Measurements from ENCODE around the gene FNTB.

- TF ChIP-seq CTCF (IDR thresholded peaks at IDR 0.05; ENCODE audit: low read depth, low read length) (no peak), EZH2phosphoT487 (IDR thresholded peaks at IDR 0.05; ENCODE audit: low read depth) (no peak)
These were observed 84.8 kb downstream of the FNTB start for GRCh38 chr14:65071544-65071943.
